ENCODE data around the gene BACE1-AS. TPM values are rescaled to one million over a fixed set of nuclear protein-coding genes. Genes with fewer than 3 reads are reported as not detected.

Gene BACE1-AS
- total RNA-seq, 4 donors from 2014 or later, result 4.3 to 9.4 (median 6.6) TPM

DNA sequence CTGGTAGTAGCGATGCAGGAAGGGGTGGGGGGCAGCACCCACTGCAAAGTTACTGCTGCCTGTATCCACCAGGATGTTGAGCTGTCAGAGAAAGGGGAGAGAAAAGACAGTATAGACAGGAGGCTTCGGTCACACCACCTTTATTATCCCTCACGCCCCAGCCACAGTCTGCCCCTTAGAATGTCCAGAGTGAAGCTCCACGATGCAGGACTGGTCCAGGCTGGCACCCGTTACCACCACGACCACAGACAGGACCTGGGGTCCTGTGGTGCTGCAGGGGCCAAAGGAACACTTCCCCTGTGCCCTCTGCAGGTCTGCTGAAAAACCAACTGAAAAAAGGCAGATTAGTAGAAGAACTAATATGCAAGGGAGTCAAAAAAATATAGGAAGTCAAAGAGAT lies 5.7 kb downstream of the BACE1-AS start:
- TF ChIP-seq, protein P1, sequence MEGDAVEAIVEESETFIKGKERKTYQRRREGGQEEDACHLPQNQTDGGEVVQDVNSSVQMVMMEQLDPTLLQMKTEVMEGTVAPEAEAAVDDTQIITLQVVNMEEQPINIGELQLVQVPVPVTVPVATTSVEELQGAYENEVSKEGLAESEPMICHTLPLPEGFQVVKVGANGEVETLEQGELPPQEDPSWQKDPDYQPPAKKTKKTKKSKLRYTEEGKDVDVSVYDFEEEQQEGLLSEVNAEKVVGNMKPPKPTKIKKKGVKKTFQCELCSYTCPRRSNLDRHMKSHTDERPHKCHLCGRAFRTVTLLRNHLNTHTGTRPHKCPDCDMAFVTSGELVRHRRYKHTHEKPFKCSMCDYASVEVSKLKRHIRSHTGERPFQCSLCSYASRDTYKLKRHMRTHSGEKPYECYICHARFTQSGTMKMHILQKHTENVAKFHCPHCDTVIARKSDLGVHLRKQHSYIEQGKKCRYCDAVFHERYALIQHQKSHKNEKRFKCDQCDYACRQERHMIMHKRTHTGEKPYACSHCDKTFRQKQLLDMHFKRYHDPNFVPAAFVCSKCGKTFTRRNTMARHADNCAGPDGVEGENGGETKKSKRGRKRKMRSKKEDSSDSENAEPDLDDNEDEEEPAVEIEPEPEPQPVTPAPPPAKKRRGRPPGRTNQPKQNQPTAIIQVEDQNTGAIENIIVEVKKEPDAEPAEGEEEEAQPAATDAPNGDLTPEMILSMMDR (IDR thresholded peaks at IDR 0.05), result no peak
- no peak for TF ChIP-seq EP300 (IDR thresholded peaks at IDR 0.05)
- no peak for TF ChIP-seq POLR2A (IDR thresholded peaks at IDR 0.05)
- DNase-seq (ENCODE audit: low spot score in 2 of 2), result no peak
- H3K9me3 ChIP-seq, result no peaks in the 10 kb centered on the region
- peaks cover 0 to 45% (median 0%) of the 10 kb centered on the region in 3 donors for H3K36me3 ChIP-seq
- H3K4me3 ChIP-seq, result no peak overlapping the region
- H3K4me1 ChIP-seq, result peaks cover 0 to 23% (median 4%) of the 10 kb centered on the region in 4 donors
- H3K27me3 ChIP-seq, result no peaks in the 10 kb centered on the region
- H3K27ac ChIP-seq, result no peak overlapping the region
- WGBS, 2 donors, result 87 to 91% methylated on average over 6 of the region's 6 CpGs

DNA sequence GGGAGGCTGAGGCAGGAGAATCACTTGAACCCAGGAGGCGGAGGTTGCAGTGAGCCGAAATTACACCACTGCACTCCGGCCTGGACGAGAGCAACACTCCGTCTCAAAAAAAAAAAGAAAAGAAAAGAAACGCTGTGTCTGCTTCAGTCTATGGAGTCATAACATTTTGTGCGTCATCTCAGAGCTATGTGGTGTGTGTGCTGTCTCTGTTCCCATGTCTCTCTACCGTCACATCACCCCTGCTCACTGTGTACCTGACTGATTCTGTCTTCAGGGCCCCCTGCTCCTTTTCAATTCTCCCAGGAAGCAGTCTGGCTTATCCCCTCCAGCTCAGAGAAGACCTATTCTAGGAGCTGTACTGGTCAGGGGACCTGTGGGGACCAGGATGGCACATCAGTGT lies 7.0 kb downstream of the BACE1-AS start:
- H3K27me3 ChIP-seq, result no peaks in the 10 kb centered on the region
- no peak overlapping the region for H3K27ac ChIP-seq
- TF ChIP-seq POLR2A (IDR thresholded peaks at IDR 0.05) (no peak), EP300 (IDR thresholded peaks at IDR 0.05) (no peak)
- TF ChIP-seq, protein P1 (IDR thresholded peaks at IDR 0.05), result no peak
- H3K4me1 ChIP-seq, result peaks cover 0 to 23% (median 4%) of the 10 kb centered on the region in 4 donors
- 78 to 88% methylated on average over 8 of the region's 8 CpGs for WGBS, 2 donors
- DNase-seq (ENCODE audit: low spot score in 2 of 2), result no peak
- H3K4me3 ChIP-seq, result no peak overlapping the region
- peaks cover 0 to 33% (median 0%) of the 10 kb centered on the region in 3 donors for H3K36me3 ChIP-seq
- no peaks in the 10 kb centered on the region for H3K9me3 ChIP-seq

DNA sequence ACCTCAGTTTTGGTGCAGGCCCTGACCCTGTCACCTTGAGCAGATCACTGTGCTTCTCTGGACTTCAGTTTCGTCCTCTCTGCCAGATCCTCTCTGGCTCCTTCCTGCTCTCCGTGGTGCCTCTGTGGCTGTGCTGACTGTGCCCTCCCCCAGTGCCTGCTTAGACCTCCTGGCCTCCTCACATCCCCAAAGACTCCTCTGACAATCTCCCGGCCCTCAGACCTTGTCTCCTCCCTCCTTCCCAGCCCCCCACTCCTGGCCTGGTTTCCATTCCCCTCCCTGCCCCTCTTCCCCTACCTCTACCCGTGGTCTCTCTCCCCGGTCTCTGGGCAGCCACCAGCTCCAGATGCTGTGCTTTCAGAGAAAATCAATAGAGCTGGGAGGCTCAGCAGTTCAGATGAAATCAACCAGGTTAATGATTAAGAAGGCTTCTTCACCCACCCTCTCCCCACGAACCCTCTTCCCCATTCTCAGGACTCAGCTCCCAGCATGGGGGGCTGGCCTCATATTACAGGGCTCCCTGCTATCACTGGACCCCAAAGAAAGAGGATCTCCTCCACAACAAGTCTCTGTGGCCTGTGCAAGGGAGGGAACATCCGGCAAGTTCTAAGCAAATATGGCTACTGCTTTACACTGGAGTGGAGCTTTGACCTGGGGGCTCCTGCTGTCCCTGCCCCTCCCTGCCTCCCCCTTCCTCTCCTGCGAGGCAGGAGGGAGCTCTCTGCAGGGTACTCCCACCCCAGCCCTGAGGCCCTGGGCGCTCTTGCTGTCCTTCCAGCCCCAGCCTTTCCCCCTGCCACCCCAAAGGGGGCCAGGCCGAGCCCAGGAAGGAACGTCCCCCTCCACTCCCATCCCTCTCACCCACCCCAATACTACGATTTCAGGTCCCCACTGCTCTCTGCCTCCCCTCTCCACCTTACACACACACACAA lies 8.5 kb downstream of the BACE1-AS start:
- Histone ChIP-seq H3K9me3 (no peaks in the 10 kb centered on the region), H3K4me1 (peaks cover 0 to 23% (median 4%) of the 10 kb centered on the region in 4 donors), H3K27ac (peak overlapping the region in 2 of 4 donors; percentile 39 to 51), H3K4me3 (peak overlapping the region in 2 of 4 donors; percentile 20 to 22), H3K27me3 (no peaks in the 10 kb centered on the region), H3K36me3 (peaks cover 0 to 19% (median 0%) of the 10 kb centered on the region in 3 donors)
- WGBS, 2 donors, result 32 to 53% methylated on average over 11 to 12 of the region's 12 CpGs
- DNase-seq (ENCODE audit: low spot score in 2 of 2), result no peak
- TF ChIP-seq, protein P1 (IDR thresholded peaks at IDR 0.05), result no peak
- TF ChIP-seq EP300 (IDR thresholded peaks at IDR 0.05) (no peak), POLR2A (IDR thresholded peaks at IDR 0.05) (no peak)

DNA sequence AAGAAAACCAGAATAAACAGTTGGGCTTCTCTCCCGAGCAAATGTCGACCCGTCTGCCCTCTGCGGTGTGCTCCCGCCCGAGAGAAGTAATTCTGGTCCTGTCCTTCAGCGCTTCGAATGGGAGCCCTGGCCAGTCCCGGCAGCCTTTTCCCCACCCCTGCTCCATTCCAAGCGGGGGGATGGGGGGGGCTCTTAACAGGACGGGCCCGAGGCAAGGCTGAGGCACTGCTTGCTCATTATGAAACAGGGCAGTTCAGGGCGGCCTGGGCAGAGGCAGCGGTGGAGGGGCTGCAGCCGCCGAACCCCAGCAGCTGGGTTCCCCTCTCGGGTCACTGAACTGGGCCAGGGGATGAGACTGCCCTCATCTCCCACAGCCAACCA lies 9.1 kb downstream of the BACE1-AS start:
- H3K27ac ChIP-seq, result peak overlapping the region in 2 of 4 donors; percentile 39 to 51

More for the DNA sequence above, 9.1 kb downstream of the BACE1-AS start:
- H3K4me3 ChIP-seq, result peak overlapping the region in 2 of 4 donors; percentile 20 to 22
- H3K4me1 ChIP-seq, result peaks cover 0 to 23% (median 4%) of the 10 kb centered on the region in 4 donors
- H3K36me3 ChIP-seq, result peaks cover 0 to 14% (median 0%) of the 10 kb centered on the region in 3 donors
- DNase-seq (ENCODE audit: low spot score in 2 of 2), result peak; percentile 20 to 51
- H3K9me3 ChIP-seq, result no peaks in the 10 kb centered on the region
- H3K27me3 ChIP-seq, result no peaks in the 10 kb centered on the region
- WGBS, 2 donors, result 10 to 18% methylated on average over 13 to 14 of the region's 17 CpGs
- TF ChIP-seq EP300 (IDR thresholded peaks at IDR 0.05) (no peak), POLR2A (IDR thresholded peaks at IDR 0.05) (no peak)
- TF ChIP-seq, protein P1 (IDR thresholded peaks at IDR 0.05), result no peak

Measured in tibial nerve (tissue), 4 donors.